Neutrophil (primary cell): ENCODE results near the gene TNIK.

Experiments used
- H3K27ac ChIP-seq: fragments of 200-600 bp; sonication (generic); 2 replicates; pipeline ENCODE4 v1.5.1; 2016; ENCODE audit warnings: mild to moderate bottlenecking, moderate library complexity
- H3K27me3 ChIP-seq: fragments of 200-600 bp; sonication (generic); 2 replicates; pipeline ENCODE4 v1.6.0; 2016; ENCODE audit warnings: mild to moderate bottlenecking
- H3K36me3 ChIP-seq: fragments of 200-600 bp; sonication (generic); 2 replicates; pipeline ENCODE4 v1.5.1; 2017
- H3K4me1 ChIP-seq, 2 experiments: fragments of 200-600 bp in 1 of 2; sonication (generic) in 1 of 2; 1 replicate in 1 of 2; 2 replicates in 1 of 2; pipeline versions ENCODE4 v1.5.1 to v1.6.1; 2013 to 2016; ENCODE audit warnings: low read depth in 1 of 2, low read length in 1 of 2, mild to moderate bottlenecking in 1 of 2, moderate library complexity in 1 of 2; ENCODE audit not compliant: control insufficient read depth in 1 of 2, insufficient read depth in 1 of 2
- H3K4me3 ChIP-seq, 2 experiments: fragments of 200-600 bp in 1 of 2; sonication (generic) in 1 of 2; 1 replicate in 1 of 2; 2 replicates in 1 of 2; pipeline ENCODE4 v1.5.1; 2013 to 2016; ENCODE audit warnings: low read depth in 1 of 2, low read length in 1 of 2, mild to moderate bottlenecking in 1 of 2, moderate library complexity in 1 of 2
- H3K9me3 ChIP-seq: fragments of 200-600 bp; sonication (generic); 2 replicates; pipeline ENCODE4 v1.5.1; 2016
- TF ChIP-seq, protein P1 (sequence below): fragments of 200-600 bp; sonication (generic); IDR thresholded peaks from 2 replicates; pipeline ENCODE4 v1.5.1; 2016; ENCODE audit warnings: antibody characterized with exemption

Gene TNIK

GRCh38 chr3:171254315-171254714 lies 205.9 kb downstream of the TNIK start:
- H3K4me1 ChIP-seq, result peaks cover 0 to 15% of the 10 kb centered on the region in 2 experiments
- TF ChIP-seq, protein P1, sequence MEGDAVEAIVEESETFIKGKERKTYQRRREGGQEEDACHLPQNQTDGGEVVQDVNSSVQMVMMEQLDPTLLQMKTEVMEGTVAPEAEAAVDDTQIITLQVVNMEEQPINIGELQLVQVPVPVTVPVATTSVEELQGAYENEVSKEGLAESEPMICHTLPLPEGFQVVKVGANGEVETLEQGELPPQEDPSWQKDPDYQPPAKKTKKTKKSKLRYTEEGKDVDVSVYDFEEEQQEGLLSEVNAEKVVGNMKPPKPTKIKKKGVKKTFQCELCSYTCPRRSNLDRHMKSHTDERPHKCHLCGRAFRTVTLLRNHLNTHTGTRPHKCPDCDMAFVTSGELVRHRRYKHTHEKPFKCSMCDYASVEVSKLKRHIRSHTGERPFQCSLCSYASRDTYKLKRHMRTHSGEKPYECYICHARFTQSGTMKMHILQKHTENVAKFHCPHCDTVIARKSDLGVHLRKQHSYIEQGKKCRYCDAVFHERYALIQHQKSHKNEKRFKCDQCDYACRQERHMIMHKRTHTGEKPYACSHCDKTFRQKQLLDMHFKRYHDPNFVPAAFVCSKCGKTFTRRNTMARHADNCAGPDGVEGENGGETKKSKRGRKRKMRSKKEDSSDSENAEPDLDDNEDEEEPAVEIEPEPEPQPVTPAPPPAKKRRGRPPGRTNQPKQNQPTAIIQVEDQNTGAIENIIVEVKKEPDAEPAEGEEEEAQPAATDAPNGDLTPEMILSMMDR, result no peak
- H3K9me3 ChIP-seq, result no peaks in the 10 kb centered on the region

GRCh38 chr3:171251835-171252234 lies 208.4 kb downstream of the TNIK start:
- no peaks in the 10 kb centered on the region for H3K9me3 ChIP-seq
- TF ChIP-seq, protein P1, result no peak
- no peak overlapping the region for H3K27ac ChIP-seq
- H3K4me3 ChIP-seq, result no peak overlapping the region
- H3K27me3 ChIP-seq, result no peaks in the 10 kb centered on the region
- H3K4me1 ChIP-seq, result peaks cover 0 to 15% of the 10 kb centered on the region in 2 experiments
- H3K36me3 ChIP-seq, result no peaks in the 10 kb centered on the region

More at GRCh38 chr3:171254315-171254714, 205.9 kb downstream of the TNIK start:
- H3K27me3 ChIP-seq, result no peaks in the 10 kb centered on the region
- no peak overlapping the region for H3K4me3 ChIP-seq
- no peaks in the 10 kb centered on the region for H3K36me3 ChIP-seq
- no peak overlapping the region for H3K27ac ChIP-seq

GRCh38 chr3:171250444-171250843 lies 209.8 kb downstream of the TNIK start:
- Histone ChIP-seq H3K4me1 (peaks cover 0 to 15% of the 10 kb centered on the region in 2 experiments), H3K27me3 (no peaks in the 10 kb centered on the region), H3K4me3 (no peak overlapping the region), H3K27ac (no peak overlapping the region), H3K36me3 (no peaks in the 10 kb centered on the region), H3K9me3 (no peaks in the 10 kb centered on the region)
- TF ChIP-seq, protein P1, result no peak

- Histone ChIP-seq H3K4me1 (peaks cover 0 to 7% of the 10 kb centered on the region in 2 experiments), H3K4me3 (no peak overlapping the region), H3K27ac (no peak overlapping the region), H3K9me3 (no peaks in the 10 kb centered on the region), H3K36me3 (no peaks in the 10 kb centered on the region), H3K27me3 (no peaks in the 10 kb centered on the region)
- TF ChIP-seq, protein P1, result no peak
Observed at GRCh38 chr3:171249245-171249644, 211.0 kb downstream of the TNIK start.

DNA sequence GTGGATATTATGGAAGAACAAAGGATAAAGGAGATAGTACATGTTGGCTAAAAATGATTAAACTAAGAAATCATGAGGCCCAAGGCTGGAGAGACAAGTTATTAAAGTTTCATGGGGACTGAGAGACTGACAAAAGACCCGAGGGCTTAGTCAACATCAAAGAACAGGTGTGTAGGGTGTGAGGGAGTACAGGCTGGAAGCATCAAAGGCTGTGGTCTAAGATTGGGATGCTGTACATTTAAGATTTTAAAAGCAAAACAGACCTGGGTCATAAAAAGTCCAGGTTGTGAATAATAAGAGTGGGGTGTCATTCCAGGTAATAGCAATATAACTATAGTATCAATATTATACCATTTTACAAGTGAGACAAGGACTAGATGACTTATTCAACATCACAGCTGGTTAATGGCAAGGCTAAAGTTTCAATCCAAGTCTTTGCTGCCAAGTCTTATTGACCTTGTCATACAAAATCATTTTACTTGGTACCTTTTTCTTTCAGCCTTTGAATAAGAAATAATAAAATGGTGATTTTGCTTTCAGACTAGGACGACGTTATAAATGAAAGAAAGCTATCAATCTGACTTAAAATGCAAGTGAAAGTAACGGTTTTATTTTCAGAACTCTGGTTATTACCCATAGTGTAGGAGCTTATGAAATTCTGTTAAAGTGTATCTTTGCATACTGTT lies 211.6 kb downstream of the TNIK start:
- no peak overlapping the region for H3K4me3 ChIP-seq
- no peak overlapping the region for H3K27ac ChIP-seq
- H3K4me1 ChIP-seq, result peaks cover 0 to 5% of the 10 kb centered on the region in 2 experiments
- no peaks in the 10 kb centered on the region for H3K27me3 ChIP-seq
- no peaks in the 10 kb centered on the region for H3K9me3 ChIP-seq
- no peaks in the 10 kb centered on the region for H3K36me3 ChIP-seq
- TF ChIP-seq, protein P1, result no peak
